Lower lobe of right lung (tissue), 2 donors: ENCODE data around the gene ARMC3. TPM values are rescaled to one million over a fixed set of nuclear protein-coding genes. Genes with fewer than 3 reads are reported as not detected.

Experiments used
- ATAC-seq, 2 donors: fragments of 200-7000 bp; cut with Tn5 transposase; one replicate each; pipeline ENCODE4 v1.9.1; 2020 to 2022; ENCODE audit warnings: mild to moderate bottlenecking in 2 of 2, moderate library complexity in 2 of 2
- DNase-seq: peaks from one replicate; pipeline ENCODE4 v3.0.0-alpha.2; 2020
- H3K27ac ChIP-seq: fragments of 200-600 bp; one replicate; pipeline ENCODE4 v1.8.0; 2022
- H3K27me3 ChIP-seq: fragments of 200-600 bp; one replicate; pipeline ENCODE4 v1.8.0; 2022; ENCODE audit warnings: low read depth
- H3K36me3 ChIP-seq: fragments of 200-600 bp; one replicate; pipeline ENCODE4 v1.8.0; 2022; ENCODE audit warnings: mild to moderate bottlenecking
- H3K4me1 ChIP-seq: fragments of 200-600 bp; one replicate; pipeline ENCODE4 v1.8.0; 2022
- H3K4me3 ChIP-seq: fragments of 200-600 bp; one replicate; pipeline ENCODE4 v1.8.0; 2022; ENCODE audit warnings: mild to moderate bottlenecking
- H3K9me3 ChIP-seq: fragments of 200-600 bp; one replicate; pipeline ENCODE4 v1.8.0; 2022
- CTCF ChIP-seq: fragments of 200-600 bp; IDR thresholded peaks from one replicate; pipeline ENCODE4 v1.8.0; 2022; ENCODE audit warnings: antibody characterized with exemption, mild to moderate bottlenecking
- intact Hi-C: fragments of 100-400 bp; cut with DNase I; formaldehyde crosslinking; loops from one replicate; pipeline ENCODE4 v1.11.0; 2022
- total RNA-seq: library from RNA; stranded (reverse); fragmentation: NEBNext Ultra II Directional; extraction: Animal tissue kit (Norgen Biotek cat#: 25700); gene quantifications from one replicate; pipeline ENCODE4 v1.2.1, GENCODE V29; 2021
- donor health status: DM: no; HTN: yes; CAD: no; lungs with severe emphysema.

ARMC3 gene
- total RNA-seq, 1 donor from 2014 or later = 9.6 TPM

GRCh38 chr10:23037561-23037960, 109.7 kb downstream of the ARMC3 start:
- DNase-seq (no peak), ATAC-seq (no peak)
- TF ChIP-seq CTCF = no peak
- Histone ChIP-seq H3K4me1 (no peaks in the 10 kb centered on the region), H3K27me3 (no peaks in the 10 kb centered on the region), H3K36me3 (no peaks in the 10 kb centered on the region), H3K9me3 (no peaks in the 10 kb centered on the region), H3K4me3 (no peak overlapping the region), H3K27ac (no peak overlapping the region)
- intact Hi-C loops = no loop called here

GRCh38 chr10:23038172-23038571, 110.3 kb downstream of the ARMC3 start:
- H3K27me3 ChIP-seq = no peaks in the 10 kb centered on the region
- no peak for ATAC-seq
- no peaks in the 10 kb centered on the region for H3K4me1 ChIP-seq
- no peak overlapping the region for H3K27ac ChIP-seq
- no peaks in the 10 kb centered on the region for H3K36me3 ChIP-seq
- H3K9me3 ChIP-seq = no peaks in the 10 kb centered on the region
- intact Hi-C loops = no loop called here
- H3K4me3 ChIP-seq = no peak overlapping the region
- no peak for DNase-seq
- TF ChIP-seq CTCF = no peak

- Histone ChIP-seq H3K27ac (no peak overlapping the region), H3K36me3 (no peaks in the 10 kb centered on the region), H3K4me3 (no peak overlapping the region), H3K4me1 (no peaks in the 10 kb centered on the region), H3K27me3 (no peaks in the 10 kb centered on the region), H3K9me3 (no peaks in the 10 kb centered on the region)
- intact Hi-C loops = no loop called here
- no peak for TF ChIP-seq CTCF
- ATAC-seq (no peak), DNase-seq (no peak)
Observed at GRCh38 chr10:23040002-23040401, 112.1 kb downstream of the ARMC3 start.

- DNase-seq = no peak
- ATAC-seq = no peak
- intact Hi-C loops = no loop called here
- H3K36me3 ChIP-seq = no peaks in the 10 kb centered on the region
- H3K9me3 ChIP-seq = no peaks in the 10 kb centered on the region
- no peaks in the 10 kb centered on the region for H3K4me1 ChIP-seq
- H3K4me3 ChIP-seq = no peak overlapping the region
- no peak overlapping the region for H3K27ac ChIP-seq
- TF ChIP-seq CTCF = no peak
- H3K27me3 ChIP-seq = no peaks in the 10 kb centered on the region
Observed at GRCh38 chr10:23046027-23046426, 118.2 kb downstream of the ARMC3 start.

GRCh38 chr10:23047201-23048050, 119.6 kb downstream of the ARMC3 start:
- no peak for DNase-seq
- no peak for ATAC-seq
- no peak overlapping the region for H3K27ac ChIP-seq
- no peak overlapping the region for H3K4me3 ChIP-seq
- H3K9me3 ChIP-seq = no peaks in the 10 kb centered on the region
- no peak for TF ChIP-seq CTCF
- no peaks in the 10 kb centered on the region for H3K36me3 ChIP-seq
- no peaks in the 10 kb centered on the region for H3K27me3 ChIP-seq
- intact Hi-C loops = no loop called here
- H3K4me1 ChIP-seq = no peaks in the 10 kb centered on the region
